Fibroblast of pulmonary artery (primary cell): Measurements from ENCODE around the gene SLC33A1.
"Not testable (repeated sequence)": the region's sequence is repeated elsewhere in the genome, so short reads cannot be mapped to it uniquely, and the experiment has no call there.

ENCODE experiments used
- DNase-seq: peaks from one replicate; pipeline ENCODE4 v3.0.0-alpha.2; 2010; ENCODE audit warnings: low read depth
- H3K4me3 ChIP-seq: replicated peaks from 2 replicates; pipeline ENCODE4 v1.5.1; 2011; ENCODE audit warnings: low read depth, mild to moderate bottlenecking, control low read depth, low read length, moderate library complexity
- TF ChIP-seq, protein P1 (sequence below): IDR thresholded peaks from 2 replicates; pipeline ENCODE4 v1.5.1; 2011; ENCODE audit warnings: mild to moderate bottlenecking, control low read depth, low read length, inconsistent platforms; ENCODE audit errors: missing control alignments

The SLC33A1 gene

GRCh38 chr3:155886915-155887314 lies 32.7 kb upstream of the SLC33A1 start:
- DNase-seq, result no peak
- TF ChIP-seq, protein P1, sequence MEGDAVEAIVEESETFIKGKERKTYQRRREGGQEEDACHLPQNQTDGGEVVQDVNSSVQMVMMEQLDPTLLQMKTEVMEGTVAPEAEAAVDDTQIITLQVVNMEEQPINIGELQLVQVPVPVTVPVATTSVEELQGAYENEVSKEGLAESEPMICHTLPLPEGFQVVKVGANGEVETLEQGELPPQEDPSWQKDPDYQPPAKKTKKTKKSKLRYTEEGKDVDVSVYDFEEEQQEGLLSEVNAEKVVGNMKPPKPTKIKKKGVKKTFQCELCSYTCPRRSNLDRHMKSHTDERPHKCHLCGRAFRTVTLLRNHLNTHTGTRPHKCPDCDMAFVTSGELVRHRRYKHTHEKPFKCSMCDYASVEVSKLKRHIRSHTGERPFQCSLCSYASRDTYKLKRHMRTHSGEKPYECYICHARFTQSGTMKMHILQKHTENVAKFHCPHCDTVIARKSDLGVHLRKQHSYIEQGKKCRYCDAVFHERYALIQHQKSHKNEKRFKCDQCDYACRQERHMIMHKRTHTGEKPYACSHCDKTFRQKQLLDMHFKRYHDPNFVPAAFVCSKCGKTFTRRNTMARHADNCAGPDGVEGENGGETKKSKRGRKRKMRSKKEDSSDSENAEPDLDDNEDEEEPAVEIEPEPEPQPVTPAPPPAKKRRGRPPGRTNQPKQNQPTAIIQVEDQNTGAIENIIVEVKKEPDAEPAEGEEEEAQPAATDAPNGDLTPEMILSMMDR, result no peak
- H3K4me3 ChIP-seq, result no peak overlapping the region

- not testable (repeated sequence) for H3K4me3 ChIP-seq, DNase-seq
Observed at GRCh38 chr3:155886348-155886747, 32.1 kb upstream of the SLC33A1 start.

GRCh38 chr3:155885292-155885691 lies 31.1 kb upstream of the SLC33A1 start:
- TF ChIP-seq, protein P1, result no peak
- DNase-seq, result no peak
- H3K4me3 ChIP-seq, result no peak overlapping the region

GRCh38 chr3:155884292-155884691 lies 30.1 kb upstream of the SLC33A1 start:
- H3K4me3 ChIP-seq, result no peak overlapping the region
- no peak for DNase-seq
- TF ChIP-seq, protein P1, result no peak

DNA sequence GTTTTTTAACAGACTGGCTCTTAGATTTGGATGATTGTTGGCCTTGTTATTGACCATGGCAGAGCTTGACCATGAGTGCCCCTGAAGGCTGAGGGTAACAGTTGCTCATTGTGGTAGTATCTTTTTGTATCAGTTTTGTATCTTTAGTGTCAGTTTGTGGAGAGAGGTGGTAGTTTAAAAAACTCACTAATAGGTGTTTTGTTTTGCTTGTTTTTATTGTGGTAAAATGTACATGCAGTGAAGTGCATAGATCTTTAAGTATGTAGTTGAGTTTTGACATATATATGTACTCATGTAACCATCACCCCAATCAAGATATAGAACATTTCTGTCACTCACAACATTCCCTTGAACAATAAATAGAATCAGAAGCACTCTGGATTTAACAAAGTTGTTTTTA lies 26.1 kb upstream of the SLC33A1 start:
- DNase-seq, result no peak
- TF ChIP-seq, protein P1, result no peak
- no peak overlapping the region for H3K4me3 ChIP-seq

DNA sequence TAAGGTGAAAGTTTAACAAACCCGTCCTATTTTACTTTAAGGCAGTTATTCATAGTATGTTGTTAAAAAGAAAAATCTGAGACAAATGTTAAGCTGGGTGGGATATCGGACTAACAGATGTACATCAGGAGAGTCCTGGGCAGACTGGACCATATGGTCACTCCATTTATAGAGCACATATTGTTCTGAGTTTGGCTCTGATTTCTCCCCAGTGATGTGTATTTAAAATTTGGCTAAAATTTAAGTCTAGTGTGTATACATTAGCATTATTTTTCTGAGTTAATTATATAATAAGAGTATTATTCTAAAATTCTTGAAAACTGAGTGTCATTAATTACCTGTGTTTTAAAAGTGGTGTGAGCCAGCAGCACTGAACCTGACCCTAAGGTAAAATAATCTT lies 22.3 kb upstream of the SLC33A1 start:
- TF ChIP-seq, protein P1, result no peak
- no peak for DNase-seq
- no peak overlapping the region for H3K4me3 ChIP-seq

DNA sequence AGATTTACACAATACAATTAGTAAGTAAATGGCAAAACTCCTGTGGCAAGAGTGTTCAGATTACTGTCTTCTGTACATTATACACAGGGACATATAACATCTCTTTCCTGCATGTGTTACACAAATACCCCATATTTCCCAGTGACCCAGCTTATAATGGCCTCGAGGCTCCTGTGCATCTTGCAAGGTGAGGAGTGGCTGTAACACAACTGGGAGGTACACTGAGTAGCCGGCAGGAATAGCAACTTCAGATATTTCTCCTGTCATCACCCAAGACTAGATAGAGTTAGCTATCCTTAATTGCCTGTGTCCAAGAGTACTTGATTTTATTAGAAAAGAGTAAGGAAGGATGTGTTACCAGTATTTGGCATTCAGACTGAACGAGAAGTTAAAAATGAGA lies 21.8 kb upstream of the SLC33A1 start:
- no peak for DNase-seq
- H3K4me3 ChIP-seq, result no peak overlapping the region
- TF ChIP-seq, protein P1, result no peak
